ENCODE measurements around the gene PLCB2.

DNA sequence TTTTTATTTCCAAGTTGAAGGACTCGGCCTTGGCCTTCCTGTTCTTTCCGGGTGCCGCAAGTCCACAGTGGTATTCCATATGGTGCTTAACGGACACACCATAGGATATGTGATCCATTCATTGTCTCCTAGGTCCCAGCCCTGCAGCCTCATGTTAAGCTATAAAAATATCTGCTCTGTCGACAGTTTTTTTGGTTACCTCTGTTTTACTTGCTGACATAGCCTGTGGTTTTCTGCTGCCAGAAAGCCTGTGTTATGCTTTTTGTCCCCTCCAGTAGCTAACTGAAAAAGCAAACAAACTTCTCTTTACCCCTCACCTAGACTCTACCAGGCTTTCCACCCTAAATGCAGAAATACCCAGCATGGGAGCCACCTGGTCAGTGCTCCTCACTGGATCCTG is 21.0 kb upstream of the PLCB2 start:
- TF ChIP-seq, protein P1, sequence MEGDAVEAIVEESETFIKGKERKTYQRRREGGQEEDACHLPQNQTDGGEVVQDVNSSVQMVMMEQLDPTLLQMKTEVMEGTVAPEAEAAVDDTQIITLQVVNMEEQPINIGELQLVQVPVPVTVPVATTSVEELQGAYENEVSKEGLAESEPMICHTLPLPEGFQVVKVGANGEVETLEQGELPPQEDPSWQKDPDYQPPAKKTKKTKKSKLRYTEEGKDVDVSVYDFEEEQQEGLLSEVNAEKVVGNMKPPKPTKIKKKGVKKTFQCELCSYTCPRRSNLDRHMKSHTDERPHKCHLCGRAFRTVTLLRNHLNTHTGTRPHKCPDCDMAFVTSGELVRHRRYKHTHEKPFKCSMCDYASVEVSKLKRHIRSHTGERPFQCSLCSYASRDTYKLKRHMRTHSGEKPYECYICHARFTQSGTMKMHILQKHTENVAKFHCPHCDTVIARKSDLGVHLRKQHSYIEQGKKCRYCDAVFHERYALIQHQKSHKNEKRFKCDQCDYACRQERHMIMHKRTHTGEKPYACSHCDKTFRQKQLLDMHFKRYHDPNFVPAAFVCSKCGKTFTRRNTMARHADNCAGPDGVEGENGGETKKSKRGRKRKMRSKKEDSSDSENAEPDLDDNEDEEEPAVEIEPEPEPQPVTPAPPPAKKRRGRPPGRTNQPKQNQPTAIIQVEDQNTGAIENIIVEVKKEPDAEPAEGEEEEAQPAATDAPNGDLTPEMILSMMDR (IDR thresholded peaks at IDR 0.05; ENCODE audit: insufficient read depth, low read length): no peak
- TF ChIP-seq SPI1 (IDR thresholded peaks at IDR 0.05; ENCODE audit: borderline replicate concordance, low read depth): no peak
- no peak for TF ChIP-seq POLR2AphosphoS5 (IDR thresholded peaks at IDR 0.05; ENCODE audit: low read depth)
- TF ChIP-seq, protein P2, sequence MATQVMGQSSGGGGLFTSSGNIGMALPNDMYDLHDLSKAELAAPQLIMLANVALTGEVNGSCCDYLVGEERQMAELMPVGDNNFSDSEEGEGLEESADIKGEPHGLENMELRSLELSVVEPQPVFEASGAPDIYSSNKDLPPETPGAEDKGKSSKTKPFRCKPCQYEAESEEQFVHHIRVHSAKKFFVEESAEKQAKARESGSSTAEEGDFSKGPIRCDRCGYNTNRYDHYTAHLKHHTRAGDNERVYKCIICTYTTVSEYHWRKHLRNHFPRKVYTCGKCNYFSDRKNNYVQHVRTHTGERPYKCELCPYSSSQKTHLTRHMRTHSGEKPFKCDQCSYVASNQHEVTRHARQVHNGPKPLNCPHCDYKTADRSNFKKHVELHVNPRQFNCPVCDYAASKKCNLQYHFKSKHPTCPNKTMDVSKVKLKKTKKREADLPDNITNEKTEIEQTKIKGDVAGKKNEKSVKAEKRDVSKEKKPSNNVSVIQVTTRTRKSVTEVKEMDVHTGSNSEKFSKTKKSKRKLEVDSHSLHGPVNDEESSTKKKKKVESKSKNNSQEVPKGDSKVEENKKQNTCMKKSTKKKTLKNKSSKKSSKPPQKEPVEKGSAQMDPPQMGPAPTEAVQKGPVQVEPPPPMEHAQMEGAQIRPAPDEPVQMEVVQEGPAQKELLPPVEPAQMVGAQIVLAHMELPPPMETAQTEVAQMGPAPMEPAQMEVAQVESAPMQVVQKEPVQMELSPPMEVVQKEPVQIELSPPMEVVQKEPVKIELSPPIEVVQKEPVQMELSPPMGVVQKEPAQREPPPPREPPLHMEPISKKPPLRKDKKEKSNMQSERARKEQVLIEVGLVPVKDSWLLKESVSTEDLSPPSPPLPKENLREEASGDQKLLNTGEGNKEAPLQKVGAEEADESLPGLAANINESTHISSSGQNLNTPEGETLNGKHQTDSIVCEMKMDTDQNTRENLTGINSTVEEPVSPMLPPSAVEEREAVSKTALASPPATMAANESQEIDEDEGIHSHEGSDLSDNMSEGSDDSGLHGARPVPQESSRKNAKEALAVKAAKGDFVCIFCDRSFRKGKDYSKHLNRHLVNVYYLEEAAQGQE (IDR thresholded peaks at IDR 0.05; ENCODE audit: insufficient replicate concordance, low read depth): no peak
